Neural cell (in vitro differentiated cells): ENCODE results near the gene CXorf38. TPM values are rescaled to one million over a fixed set of nuclear protein-coding genes. Genes with fewer than 3 reads are reported as not detected.

Experiments
- H2AFZ ChIP-seq: fragments of 200-600, 300-800 bp; sonication (generic), shearing (Covaris generic); 2 replicates; pipeline ENCODE4 v1.6.0; 2014; ENCODE audit warnings: low read depth, mild to moderate bottlenecking, antibody characterized with exemption, low read length, moderate library complexity
- H3F3A ChIP-seq: fragments of 200-600 bp; shearing (Covaris generic); 2 replicates; pipeline ENCODE4 v1.6.1; 2016; ENCODE audit warnings: mild to moderate bottlenecking, moderate library complexity, mixed read lengths, antibody characterized with exemption, low read length; ENCODE audit not compliant: insufficient read depth, poor library complexity, severe bottlenecking
- H3K27ac ChIP-seq: fragments of 200-600, 300-800 bp; sonication (generic), shearing (Covaris generic); 2 replicates; pipeline ENCODE4 v1.5.1; 2014; ENCODE audit warnings: mild to moderate bottlenecking, low read length, moderate library complexity
- H3K27me3 ChIP-seq: fragments of 300-800, 200-600 bp; sonication (generic), shearing (Covaris generic); 2 replicates; pipeline ENCODE4 v1.6.0; 2014; ENCODE audit warnings: mild to moderate bottlenecking, low read depth, low read length, moderate library complexity; ENCODE audit not compliant: insufficient read depth
- H3K36me3 ChIP-seq: fragments of 300-800, 200-600 bp; sonication (generic), shearing (Covaris generic); 2 replicates; pipeline ENCODE4 v1.5.1; 2014; ENCODE audit warnings: mild to moderate bottlenecking, antibody characterized with exemption, low read length, moderate library complexity; ENCODE audit not compliant: insufficient read depth
- H3K4me2 ChIP-seq: fragments of 300-800, 200-600 bp; sonication (generic), shearing (Covaris generic); 2 replicates; pipeline ENCODE4 v1.6.0; 2014; ENCODE audit warnings: mild to moderate bottlenecking, low read length
- H3K4me3 ChIP-seq: fragments of 300-800, 200-600 bp; sonication (generic), shearing (Covaris generic); 2 replicates; pipeline ENCODE4 v1.5.1; 2014; ENCODE audit warnings: mild to moderate bottlenecking, low read length, moderate library complexity
- H3K79me2 ChIP-seq: fragments of 200-600 bp; shearing (Covaris generic); replicated peaks from 2 replicates; pipeline ENCODE4 v1.6.0; 2014; ENCODE audit warnings: mild to moderate bottlenecking, low read length, moderate library complexity; ENCODE audit not compliant: insufficient read depth
- H3K9ac ChIP-seq: fragments of 300-800, 200-600 bp; sonication (generic), shearing (Covaris generic); 2 replicates; pipeline ENCODE4 v1.6.1; 2016; ENCODE audit warnings: mild to moderate bottlenecking, low read length, mixed read lengths
- H3K9me2 ChIP-seq: fragments of 200-600 bp; shearing (Covaris generic); 2 replicates; pipeline ENCODE4 v1.6.1; 2016; ENCODE audit warnings: mild to moderate bottlenecking, low read length, mixed read lengths; ENCODE audit not compliant: insufficient read depth
- H3K9me3 ChIP-seq: fragments of 200-600, 300-800 bp; sonication (generic), shearing (Covaris generic); 2 replicates; pipeline ENCODE4 v1.6.1; 2016; ENCODE audit warnings: mild to moderate bottlenecking, mixed run types, low read length, moderate library complexity, mixed read lengths
- H4K20me1 ChIP-seq: fragments of 200-600 bp; shearing (Covaris generic); 2 replicates; pipeline ENCODE4 v1.6.1; 2016; ENCODE audit warnings: mild to moderate bottlenecking, mixed run types; ENCODE audit not compliant: insufficient read depth
- CTCF ChIP-seq: fragments of 450-650 bp; IDR thresholded peaks from 2 replicates; pipeline ENCODE4 v1.5.1; 2014; ENCODE audit warnings: antibody characterized with exemption, mild to moderate bottlenecking, moderate library complexity; ENCODE audit not compliant: poor library complexity, severe bottlenecking
- EP300 ChIP-seq: fragments of 450-650 bp; conservative IDR thresholded peaks from 2 replicates; pipeline ENCODE4 v1.6.1; 2014; ENCODE audit warnings: antibody characterized with exemption, mild to moderate bottlenecking, moderate library complexity; ENCODE audit not compliant: poor library complexity, severe bottlenecking
- EZH2 ChIP-seq: fragments of 200-600, 300-800 bp; shearing (Covaris generic), sonication (generic); IDR thresholded peaks from 2 replicates; pipeline ENCODE4 v1.6.1; 2014; ENCODE audit warnings: antibody characterized with exemption, low read length, borderline replicate concordance, mild to moderate bottlenecking; ENCODE audit not compliant: insufficient read depth, poor library complexity, severe bottlenecking
- MXI1 ChIP-seq: fragments of 450-650 bp; conservative IDR thresholded peaks from 2 replicates; pipeline ENCODE4 v1.6.1; 2014; ENCODE audit warnings: antibody characterized with exemption, mild to moderate bottlenecking; ENCODE audit not compliant: poor library complexity, severe bottlenecking
- POLR2AphosphoS5 ChIP-seq: IDR thresholded peaks from 2 replicates; pipeline ENCODE4 v1.6.1; 2012
- RAD21 ChIP-seq: fragments of 450-650 bp; conservative IDR thresholded peaks from 2 replicates; pipeline ENCODE4 v1.6.1; 2014; ENCODE audit warnings: antibody characterized with exemption, mild to moderate bottlenecking, moderate library complexity
- REST ChIP-seq: IDR thresholded peaks from 2 replicates; pipeline ENCODE4 v1.6.1; 2012; ENCODE audit warnings: borderline replicate concordance
- SMC3 ChIP-seq: fragments of 450-650 bp; conservative IDR thresholded peaks from 2 replicates; pipeline ENCODE4 v1.6.1; 2014; ENCODE audit warnings: antibody characterized with exemption, mild to moderate bottlenecking, moderate library complexity; ENCODE audit not compliant: poor library complexity
- TAF1 ChIP-seq: IDR thresholded peaks from 2 replicates; pipeline ENCODE4 v1.6.1; 2012; ENCODE audit warnings: low read depth
- polyA plus RNA-seq: library from polyadenylated mRNA; depleted of rRNA; stranded (reverse); fragments of >200 nt; gene quantifications from 2 replicates; pipeline ENCODE4 v1.2.3, GENCODE V29; 2014

The CXorf38 gene
- polyA plus RNA-seq, 1 donor from 2014 or later = 10.3 TPM

GRCh38 chrX:40625294-40625693 is 22.1 kb downstream of the CXorf38 start:
- no peaks in the 10 kb centered on the region for H3K9me3 ChIP-seq
- no peaks in the 10 kb centered on the region for H3K79me2 ChIP-seq
- H3K4me2 ChIP-seq = no peak overlapping the region
- H3K36me3 ChIP-seq = no peaks in the 10 kb centered on the region
- H3K27ac ChIP-seq = no peak overlapping the region
- H4K20me1 ChIP-seq = no peaks in the 10 kb centered on the region
- H3F3A ChIP-seq = no peaks in the 10 kb centered on the region
- H3K9ac ChIP-seq = no peak overlapping the region
- H3K9me2 ChIP-seq = no peaks in the 10 kb centered on the region
- H3K27me3 ChIP-seq = no peaks in the 10 kb centered on the region
- no peak overlapping the region for H2AFZ ChIP-seq
- no peak overlapping the region for H3K4me3 ChIP-seq
- TF ChIP-seq POLR2AphosphoS5 (no peak), EZH2 (no peak), RAD21 (no peak), EP300 (no peak)

- Histone ChIP-seq H3K9me2 (no peaks in the 10 kb centered on the region), H3K4me3 (no peak overlapping the region), H3K27ac (no peak overlapping the region), H4K20me1 (no peaks in the 10 kb centered on the region), H3K27me3 (no peaks in the 10 kb centered on the region), H3K9me3 (no peaks in the 10 kb centered on the region), H3K36me3 (no peaks in the 10 kb centered on the region), H2AFZ (no peak overlapping the region), H3F3A (no peaks in the 10 kb centered on the region), H3K79me2 (no peaks in the 10 kb centered on the region), H3K9ac (no peak overlapping the region), H3K4me2 (no peak overlapping the region)
- no peak for TF ChIP-seq SMC3
- no peak for TF ChIP-seq REST
- TF ChIP-seq EP300 = no peak
- no peak for TF ChIP-seq EZH2
- no peak for TF ChIP-seq RAD21
- TF ChIP-seq TAF1 = no peak
- no peak for TF ChIP-seq MXI1
- TF ChIP-seq CTCF = no peak
- TF ChIP-seq POLR2AphosphoS5 = no peak
Measured at GRCh38 chrX:40623665-40624064, 23.7 kb downstream of the CXorf38 start.

- Histone ChIP-seq H3K79me2 (no peaks in the 10 kb centered on the region), H3K27me3 (no peaks in the 10 kb centered on the region), H2AFZ (no peak within 1 kb of the TSS), H3K9ac (no peak within 1 kb of the TSS), H4K20me1 (no peaks in the 10 kb centered on the region), H3K9me3 (no peaks in the 10 kb centered on the region), H3K9me2 (no peaks in the 10 kb centered on the region), H3K36me3 (no peaks in the 10 kb centered on the region), H3K27ac (no peak within 1 kb of the TSS), H3K4me3 (no peak within 1 kb of the TSS), H3K4me2 (no peak within 1 kb of the TSS), H3F3A (no peaks in the 10 kb centered on the region)
- no peak for TF ChIP-seq CTCF
- TF ChIP-seq EP300 = no peak
- TF ChIP-seq REST = no peak
- no peak for TF ChIP-seq POLR2AphosphoS5
- TF ChIP-seq RAD21 = no peak
- TF ChIP-seq TAF1 = no peak
- TF ChIP-seq EZH2 = no peak
- TF ChIP-seq SMC3 = no peak
- TF ChIP-seq MXI1 = no peak
Measured at GRCh38 chrX:40623139-40623536, 24.2 kb downstream of the CXorf38 start, which contains the start of gene MPC1L. TSS of gene MPC1L (plus strand) at chrX:40623428. CDS start at chrX:40623566, 138 bp downstream.
